ENCODE measurements around the gene CACHD1.
"Not testable (repeated sequence)": the region's sequence is repeated elsewhere in the genome, so short reads cannot be mapped to it uniquely, and the experiment has no call there.

The CACHD1 gene

GRCh38 chr1:64715186-64715585, 245.3 kb downstream of the CACHD1 start:
- no peak for DNase-seq

- DNase-seq: no peak
These were observed 251.2 kb downstream of the CACHD1 start for GRCh38 chr1:64721135-64721534.

- DNase-seq: no peak
These were observed 251.7 kb downstream of the CACHD1 start for GRCh38 chr1:64721576-64722145.

GRCh38 chr1:64727861-64728260, 257.9 kb downstream of the CACHD1 start:
- DNase-seq: no peak

- no peak for DNase-seq
These were observed 263.8 kb downstream of the CACHD1 start for GRCh38 chr1:64733581-64734286.

- DNase-seq: no peak
These were observed 264.3 kb downstream of the CACHD1 start for GRCh38 chr1:64734287-64734652.

GRCh38 chr1:64740687-64741086, 270.8 kb downstream of the CACHD1 start:
- not testable (repeated sequence) for DNase-seq

Measured in activated CD4-positive, alpha-beta T cell treated with anti-CD3 and anti-CD28 coated beads, Interleukin-2, amount 50 U/mL, for 4 hours (primary cell).